Endothelial cell (in vitro differentiated cells): ENCODE data around the gene ARIH2. TPM values are rescaled to one million over a fixed set of nuclear protein-coding genes. Genes with fewer than 3 reads are reported as not detected.

Experiments used
- DNase-seq: peaks from one replicate; pipeline ENCODE4 v3.0.0; 2021; ENCODE audit warnings: low spot score
- H3K27ac Mint-ChIP-seq: one replicate; pipeline ENCODE4 v1.8.0; 2021; ENCODE audit warnings: mixed read lengths, inconsistent platforms; ENCODE audit not compliant: unreplicated experiment
- H3K27me3 Mint-ChIP-seq: one replicate; pipeline ENCODE4 v1.8.0; 2021; ENCODE audit warnings: mild to moderate bottlenecking, moderate library complexity, mixed read lengths, inconsistent platforms; ENCODE audit not compliant: unreplicated experiment
- H3K36me3 Mint-ChIP-seq: one replicate; pipeline ENCODE4 v1.8.0; 2021; ENCODE audit warnings: mild to moderate bottlenecking, low read depth, mixed read lengths, inconsistent platforms; ENCODE audit not compliant: unreplicated experiment
- H3K4me1 Mint-ChIP-seq: one replicate; pipeline ENCODE4 v1.8.0; 2021; ENCODE audit warnings: mild to moderate bottlenecking, mixed read lengths, inconsistent platforms; ENCODE audit not compliant: unreplicated experiment
- H3K4me3 Mint-ChIP-seq: one replicate; pipeline ENCODE4 v1.8.0; 2021; ENCODE audit warnings: mild to moderate bottlenecking, mixed read lengths, inconsistent platforms; ENCODE audit not compliant: unreplicated experiment
- H3K9me3 Mint-ChIP-seq: one replicate; pipeline ENCODE4 v1.8.0; 2021; ENCODE audit warnings: mixed read lengths, inconsistent platforms; ENCODE audit not compliant: unreplicated experiment
- CTCF ChIP-seq: fragments of 200-600 bp; sonication (generic); IDR thresholded peaks from one replicate; pipeline ENCODE4 v1.5.0; 2021; ENCODE audit warnings: antibody characterized with exemption; ENCODE audit not compliant: unreplicated experiment
- total RNA-seq: library from RNA; stranded (reverse); fragmentation: NEBNext Ultra II Directional; extraction: Animal tissue kit (Norgen Biotek cat#: 25700); gene quantifications from one replicate; pipeline ENCODE4 v1.2.1, GENCODE V29; 2021; ENCODE audit not compliant: unreplicated experiment

Gene ARIH2
- total RNA-seq, 1 donor from 2014 or later = 57.0 TPM

GRCh38 chr3:48950051-48950450, 31.4 kb downstream of the ARIH2 start:
- H3K36me3 Mint-ChIP-seq = peaks cover 6% of the 10 kb centered on the region
- H3K27me3 Mint-ChIP-seq = no peaks in the 10 kb centered on the region
- H3K27ac Mint-ChIP-seq = no peak overlapping the region
- no peaks in the 10 kb centered on the region for H3K4me1 Mint-ChIP-seq
- H3K4me3 Mint-ChIP-seq = no peak overlapping the region
- DNase-seq = no peak
- no peak for TF ChIP-seq CTCF
- H3K9me3 Mint-ChIP-seq = no peaks in the 10 kb centered on the region

GRCh38 chr3:48951764-48952163, 33.1 kb downstream of the ARIH2 start:
- no peak for TF ChIP-seq CTCF
- no peak overlapping the region for H3K27ac Mint-ChIP-seq
- H3K9me3 Mint-ChIP-seq = no peaks in the 10 kb centered on the region
- H3K4me1 Mint-ChIP-seq = no peaks in the 10 kb centered on the region
- no peaks in the 10 kb centered on the region for H3K27me3 Mint-ChIP-seq
- no peak for DNase-seq
- H3K36me3 Mint-ChIP-seq = peaks cover 6% of the 10 kb centered on the region
- no peak overlapping the region for H3K4me3 Mint-ChIP-seq

GRCh38 chr3:48952510-48953118, 34.0 kb downstream of the ARIH2 start:
- H3K9me3 Mint-ChIP-seq = no peaks in the 10 kb centered on the region
- peak; percentile 32 for TF ChIP-seq CTCF

GRCh38 chr3:48957006-48957705, 38.5 kb downstream of the ARIH2 start:
- TF ChIP-seq CTCF = no peak
- Mint-ChIP-seq H3K36me3 (peaks cover 6% of the 10 kb centered on the region), H3K9me3 (no peaks in the 10 kb centered on the region), H3K27me3 (no peaks in the 10 kb centered on the region), H3K27ac (no peak overlapping the region), H3K4me3 (no peak overlapping the region), H3K4me1 (no peaks in the 10 kb centered on the region)
- no peak for DNase-seq

More at GRCh38 chr3:48952510-48953118, 34.0 kb downstream of the ARIH2 start:
- Mint-ChIP-seq H3K27ac (peak overlapping the region; percentile 51), H3K4me1 (no peaks in the 10 kb centered on the region), H3K36me3 (peaks cover 6% of the 10 kb centered on the region), H3K4me3 (peak overlapping the region; percentile 35), H3K27me3 (no peaks in the 10 kb centered on the region)
- peak; percentile 41 for DNase-seq

GRCh38 chr3:48960841-48961413, 42.3 kb downstream of the ARIH2 start:
- Mint-ChIP-seq H3K4me3 (no peak overlapping the region), H3K4me1 (peaks cover 9% of the 10 kb centered on the region), H3K27me3 (no peaks in the 10 kb centered on the region), H3K9me3 (no peaks in the 10 kb centered on the region), H3K36me3 (no peaks in the 10 kb centered on the region), H3K27ac (no peak overlapping the region)
- TF ChIP-seq CTCF = no peak
- DNase-seq = no peak
